NT2/D1 (cell line): ENCODE results near the gene ZMYND15.
"Not testable (repeated sequence)": the region's sequence is repeated elsewhere in the genome, so short reads cannot be mapped to it uniquely, and the experiment has no call there.

Source experiments
- DNase-seq: peaks from one replicate; pipeline ENCODE4 v3.0.0-alpha.2; 2011; ENCODE audit warnings: low read depth, low spot score
- H3K27me3 ChIP-seq: 2 replicates; pipeline ENCODE4 v1.6.0; 2011; ENCODE audit warnings: mild to moderate bottlenecking; ENCODE audit not compliant: insufficient read length, insufficient read depth
- H3K36me3 ChIP-seq: 2 replicates; pipeline ENCODE4 v1.6.1; 2011; ENCODE audit warnings: mild to moderate bottlenecking, low read length, mixed read lengths; ENCODE audit not compliant: insufficient read depth, insufficient read length
- H3K4me1 ChIP-seq: 2 replicates; pipeline ENCODE4 v1.5.1; 2011; ENCODE audit not compliant: insufficient read depth, insufficient read length
- H3K4me3 ChIP-seq: 2 replicates; pipeline ENCODE4 v1.5.1; 2011; ENCODE audit warnings: low read depth; ENCODE audit not compliant: insufficient read length
- H3K9ac ChIP-seq: 2 replicates; pipeline ENCODE4 v1.6.0; 2011; ENCODE audit warnings: low read depth; ENCODE audit not compliant: insufficient read length
- H3K9me3 ChIP-seq: 2 replicates; pipeline ENCODE4 v1.5.1; 2011; ENCODE audit warnings: mild to moderate bottlenecking, low read length; ENCODE audit not compliant: insufficient read depth
- SUZ12 ChIP-seq: IDR thresholded peaks from 2 replicates; pipeline ENCODE4 v1.6.1; 2011; ENCODE audit not compliant: insufficient read length, insufficient read depth; ENCODE audit errors: extremely low read depth
- YY1 ChIP-seq: IDR thresholded peaks from 2 replicates; pipeline ENCODE4 v1.6.1; 2011; ENCODE audit not compliant: insufficient read length, insufficient read depth
- ZNF274 ChIP-seq: IDR thresholded peaks from 2 replicates; pipeline ENCODE4 v1.6.1; 2011; ENCODE audit warnings: mild to moderate bottlenecking, low read depth, low read length

Gene ZMYND15

GRCh38 chr17:4710693-4711634 is 28.7 kb upstream of the ZMYND15 start:
- Histone ChIP-seq H3K9me3 (peaks cover 9% of the 10 kb centered on the region; the same call in 1 of the 2 replicates), H3K36me3 (no peaks in the 10 kb centered on the region), H3K4me1 (peaks cover 11% of the 10 kb centered on the region), H3K4me3 (peak overlapping the region; percentile 60), H3K9ac (peak overlapping the region; percentile 83), H3K27me3 (peaks cover 8% of the 10 kb centered on the region)
- no peak for DNase-seq
- TF ChIP-seq SUZ12, result no peak
- no peak for TF ChIP-seq YY1

- Histone ChIP-seq H3K9ac (peak overlapping the region; percentile 83), H3K27me3 (peaks cover 8% of the 10 kb centered on the region), H3K36me3 (no peaks in the 10 kb centered on the region), H3K9me3 (peaks cover 9% of the 10 kb centered on the region; the same call in 1 of the 2 replicates), H3K4me1 (peaks cover 9% of the 10 kb centered on the region), H3K4me3 (peak overlapping the region; percentile 60)
- TF ChIP-seq ZNF274 (no peak), YY1 (no peak), SUZ12 (no peak)
- DNase-seq, result no peak
These were observed 27.9 kb upstream of the ZMYND15 start for GRCh38 chr17:4711661-4712181.

GRCh38 chr17:4712526-4712925 is 27.1 kb upstream of the ZMYND15 start:
- H3K4me1 ChIP-seq, result peaks cover 9% of the 10 kb centered on the region
- TF ChIP-seq ZNF274, result no peak
- no peak for TF ChIP-seq YY1

GRCh38 chr17:4714340-4715062 is 25.1 kb upstream of the ZMYND15 start:
- not testable (repeated sequence) for H3K9me3 ChIP-seq, H3K36me3 ChIP-seq, H3K4me1 ChIP-seq, DNase-seq, H3K27me3 ChIP-seq, H3K4me3 ChIP-seq, H3K9ac ChIP-seq

More at GRCh38 chr17:4712526-4712925, 27.1 kb upstream of the ZMYND15 start:
- H3K9me3 ChIP-seq, result peaks cover 9% of the 10 kb centered on the region; the same call in 1 of the 2 replicates
- peaks cover 8% of the 10 kb centered on the region for H3K27me3 ChIP-seq
- H3K4me3 ChIP-seq, result no peak overlapping the region
- no peak for DNase-seq
- H3K9ac ChIP-seq, result no peak overlapping the region
- peaks cover 3% of the 10 kb centered on the region for H3K36me3 ChIP-seq

- TF ChIP-seq SUZ12, result no peak
- TF ChIP-seq YY1, result no peak
- TF ChIP-seq ZNF274, result no peak
- Histone ChIP-seq H3K36me3 (peaks cover 9% of the 10 kb centered on the region), H3K4me3 (no peak overlapping the region), H3K9me3 (no peaks in the 10 kb centered on the region), H3K27me3 (peaks cover 8% of the 10 kb centered on the region), H3K4me1 (peaks cover 17% of the 10 kb centered on the region), H3K9ac (no peak overlapping the region)
- no peak for DNase-seq
These were observed 24.4 kb upstream of the ZMYND15 start for GRCh38 chr17:4715063-4715744.

GRCh38 chr17:4716081-4716480 is 23.6 kb upstream of the ZMYND15 start:
- H3K4me3 ChIP-seq, result no peak overlapping the region
- peaks cover 3% of the 10 kb centered on the region for H3K27me3 ChIP-seq
- no peak overlapping the region for H3K9ac ChIP-seq
- H3K36me3 ChIP-seq, result peaks cover 14% of the 10 kb centered on the region
- H3K9me3 ChIP-seq, result no peaks in the 10 kb centered on the region
- DNase-seq, result no peak
- no peak for TF ChIP-seq ZNF274
- TF ChIP-seq YY1, result no peak
- TF ChIP-seq SUZ12, result no peak
- peaks cover 18% of the 10 kb centered on the region for H3K4me1 ChIP-seq
